Ovary (tissue), 3 donors: ENCODE data around the gene ABT1.

Source experiments
- POLR2A ChIP-seq: fragments of 450-650 bp; IDR thresholded peaks from one replicate; pipeline ENCODE4 v1.6.1; 2017; ENCODE audit warnings: antibody characterized with exemption, mild to moderate bottlenecking, moderate library complexity
- TF ChIP-seq, protein P1 (sequence below), 3 donors: fragments of 450-650 bp in 2 of 3; fragments of 200-600 bp in 1 of 3; IDR thresholded peaks; one replicate each; pipeline versions ENCODE4 v1.5.1 to v1.8.0; 2016 to 2022; ENCODE audit warnings: antibody characterized with exemption in 3 of 3, mild to moderate bottlenecking in 1 of 3
- donor health status: DM: no; HTN: no; CAD: no.

GRCh38 chr6:26576929-26577719 lies 19.6 kb upstream of the ABT1 start:
- TF ChIP-seq, protein P1, sequence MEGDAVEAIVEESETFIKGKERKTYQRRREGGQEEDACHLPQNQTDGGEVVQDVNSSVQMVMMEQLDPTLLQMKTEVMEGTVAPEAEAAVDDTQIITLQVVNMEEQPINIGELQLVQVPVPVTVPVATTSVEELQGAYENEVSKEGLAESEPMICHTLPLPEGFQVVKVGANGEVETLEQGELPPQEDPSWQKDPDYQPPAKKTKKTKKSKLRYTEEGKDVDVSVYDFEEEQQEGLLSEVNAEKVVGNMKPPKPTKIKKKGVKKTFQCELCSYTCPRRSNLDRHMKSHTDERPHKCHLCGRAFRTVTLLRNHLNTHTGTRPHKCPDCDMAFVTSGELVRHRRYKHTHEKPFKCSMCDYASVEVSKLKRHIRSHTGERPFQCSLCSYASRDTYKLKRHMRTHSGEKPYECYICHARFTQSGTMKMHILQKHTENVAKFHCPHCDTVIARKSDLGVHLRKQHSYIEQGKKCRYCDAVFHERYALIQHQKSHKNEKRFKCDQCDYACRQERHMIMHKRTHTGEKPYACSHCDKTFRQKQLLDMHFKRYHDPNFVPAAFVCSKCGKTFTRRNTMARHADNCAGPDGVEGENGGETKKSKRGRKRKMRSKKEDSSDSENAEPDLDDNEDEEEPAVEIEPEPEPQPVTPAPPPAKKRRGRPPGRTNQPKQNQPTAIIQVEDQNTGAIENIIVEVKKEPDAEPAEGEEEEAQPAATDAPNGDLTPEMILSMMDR (IDR thresholded peaks at IDR 0.05): no peak
- TF ChIP-seq POLR2A: no peak
